Suprapubic skin (tissue), 3 donors: Measurements from ENCODE around the gene IL2RA.

ENCODE experiments used
- CTCF ChIP-seq, 2 donors: fragments of 200-600 bp in 1 of 2; fragments of 450-650 bp in 1 of 2; sonication (generic) in 1 of 2; IDR thresholded peaks; one replicate each; pipeline ENCODE4 v1.5.1; 2016 to 2019; ENCODE audit warnings: antibody characterized with exemption in 2 of 2, mild to moderate bottlenecking in 1 of 2, moderate library complexity in 1 of 2
- POLR2A ChIP-seq, 2 donors: fragments of 450-650 bp; IDR thresholded peaks; one replicate each; pipeline ENCODE4 v1.6.1; 2017; ENCODE audit warnings: antibody characterized with exemption in 2 of 2, mild to moderate bottlenecking in 2 of 2, moderate library complexity in 2 of 2

GRCh38 chr10:6092731-6093130 is 30.6 kb upstream of the IL2RA start:
- no peak for TF ChIP-seq CTCF (IDR thresholded peaks at IDR 0.05)
- TF ChIP-seq POLR2A (IDR thresholded peaks at IDR 0.05) = no peak
